Thyroid gland (tissue), 4 donors: Measurements from ENCODE around the gene CDC42BPA. TPM values are rescaled to one million over a fixed set of nuclear protein-coding genes. Genes with fewer than 3 reads are reported as not detected.
"Not testable (repeated sequence)": the region's sequence is repeated elsewhere in the genome, so short reads cannot be mapped to it uniquely, and the experiment has no call there.

Source experiments
- DNase-seq, 2 donors: peaks; one replicate each; pipeline ENCODE4 v3.0.0-alpha.2; 2019
- H3K27ac ChIP-seq, 3 donors: fragments of 200-600 bp; sonication (generic); 1 replicate in 2 of 3; 2 replicates in 1 of 3; pipeline ENCODE4 v1.5.1; 2016 to 2019; ENCODE audit warnings: mild to moderate bottlenecking in 1 of 3, moderate library complexity in 1 of 3
- H3K27me3 ChIP-seq: fragments of 200-600 bp; sonication (generic); one replicate; pipeline ENCODE4 v1.5.1; 2019
- H3K36me3 ChIP-seq, 2 donors: fragments of 200-600 bp; sonication (generic); one replicate each; pipeline ENCODE4 v1.5.1; 2016 to 2019
- H3K4me1 ChIP-seq, 2 donors: fragments of 200-600 bp; sonication (generic); one replicate each; pipeline ENCODE4 v1.5.1; 2017 to 2019
- H3K4me3 ChIP-seq, 3 donors: fragments of 200-600 bp; sonication (generic); replicated peaks in 1 of 3; 1 replicate in 2 of 3; 2 replicates in 1 of 3; pipeline ENCODE4 v1.5.1; 2016; ENCODE audit warnings: mild to moderate bottlenecking in 1 of 3
- H3K9me3 ChIP-seq: fragments of 200-600 bp; sonication (generic); one replicate; pipeline ENCODE4 v1.5.1; 2017
- POLR2A ChIP-seq, 2 donors: fragments of 450-650 bp; IDR thresholded peaks; one replicate each; pipeline ENCODE4 v1.6.1; 2017; ENCODE audit warnings: antibody characterized with exemption in 2 of 2, mild to moderate bottlenecking in 2 of 2, moderate library complexity in 1 of 2
- WGBS, 2 donors: methylation state at CpG; one replicate each; pipeline ENCODE4 v1.1.5; 2017; 5-methylcytosine and 5-hydroxymethylcytosine counted together
- intact Hi-C: fragments of 100-400 bp; cut with DNase I; formaldehyde crosslinking; loops from one replicate; pipeline ENCODE4 v1.15.1; 2023
- total RNA-seq, 4 donors: library from RNA; depleted of rRNA; stranded (reverse); fragments of >200 nt; gene quantifications; one replicate each; pipeline ENCODE4 v1.2.3, GENCODE V29; 2016
- TF ChIP-seq, protein P1 (sequence below), 6 experiments: fragments of 200-600 bp in 3 of 6; fragments of 450-650 bp in 3 of 6; sonication (generic) in 3 of 6; IDR thresholded peaks; one replicate each; pipeline ENCODE4 v1.5.1; 2016 to 2019; ENCODE audit warnings: antibody characterized with exemption in 6 of 6, mild to moderate bottlenecking in 2 of 6, inconsistent platforms in 1 of 6, moderate library complexity in 1 of 6

The CDC42BPA gene
- total RNA-seq, 4 donors from 2014 or later = 25.0 to 50.0 (median 30.5) TPM

DNA sequence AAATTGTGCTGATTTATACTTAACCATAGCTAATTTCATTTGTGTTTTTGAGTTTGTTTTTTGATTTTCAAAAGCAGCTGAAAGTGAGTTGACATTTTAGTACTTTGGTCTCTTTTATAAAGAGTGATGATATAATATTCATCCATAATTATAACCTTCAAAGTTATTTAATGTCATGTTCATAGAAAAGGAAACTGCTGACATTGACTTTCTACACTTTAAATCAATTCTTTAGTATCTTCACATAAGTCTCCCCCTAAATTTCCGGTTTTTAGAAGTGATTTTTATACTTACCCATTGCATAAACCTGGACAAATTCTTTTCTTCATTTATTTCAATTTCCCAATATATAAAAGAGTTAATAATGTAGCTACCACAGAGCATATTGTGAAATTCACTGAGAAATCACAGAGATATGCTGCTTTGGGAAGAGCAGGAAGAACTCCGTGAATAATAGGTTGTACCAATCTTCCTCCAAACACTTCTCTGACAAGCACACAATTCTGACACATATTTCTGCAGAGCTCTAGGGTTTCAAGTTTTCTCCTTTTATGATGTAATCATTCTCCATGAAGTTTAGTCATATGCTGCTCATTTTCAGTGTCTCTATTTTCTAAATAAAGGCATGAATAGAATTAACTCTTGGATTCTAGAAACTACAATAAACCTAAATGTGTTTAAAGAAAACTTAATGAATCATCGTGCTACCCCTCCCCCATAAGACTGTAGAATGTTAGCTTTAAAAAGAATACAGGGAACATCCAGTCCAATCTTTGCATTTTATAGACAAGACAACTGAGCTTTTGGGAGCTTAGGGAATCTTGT lies 25.6 kb upstream of the CDC42BPA start:
- H3K27ac ChIP-seq = no peak overlapping the region
- no peak for TF ChIP-seq POLR2A (IDR thresholded peaks at IDR 0.05)
- TF ChIP-seq, protein P1, sequence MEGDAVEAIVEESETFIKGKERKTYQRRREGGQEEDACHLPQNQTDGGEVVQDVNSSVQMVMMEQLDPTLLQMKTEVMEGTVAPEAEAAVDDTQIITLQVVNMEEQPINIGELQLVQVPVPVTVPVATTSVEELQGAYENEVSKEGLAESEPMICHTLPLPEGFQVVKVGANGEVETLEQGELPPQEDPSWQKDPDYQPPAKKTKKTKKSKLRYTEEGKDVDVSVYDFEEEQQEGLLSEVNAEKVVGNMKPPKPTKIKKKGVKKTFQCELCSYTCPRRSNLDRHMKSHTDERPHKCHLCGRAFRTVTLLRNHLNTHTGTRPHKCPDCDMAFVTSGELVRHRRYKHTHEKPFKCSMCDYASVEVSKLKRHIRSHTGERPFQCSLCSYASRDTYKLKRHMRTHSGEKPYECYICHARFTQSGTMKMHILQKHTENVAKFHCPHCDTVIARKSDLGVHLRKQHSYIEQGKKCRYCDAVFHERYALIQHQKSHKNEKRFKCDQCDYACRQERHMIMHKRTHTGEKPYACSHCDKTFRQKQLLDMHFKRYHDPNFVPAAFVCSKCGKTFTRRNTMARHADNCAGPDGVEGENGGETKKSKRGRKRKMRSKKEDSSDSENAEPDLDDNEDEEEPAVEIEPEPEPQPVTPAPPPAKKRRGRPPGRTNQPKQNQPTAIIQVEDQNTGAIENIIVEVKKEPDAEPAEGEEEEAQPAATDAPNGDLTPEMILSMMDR (IDR thresholded peaks at IDR 0.05) = no peak
- 45 to 49% methylated on average over 3 of the region's 3 CpGs for WGBS, 2 donors
- no peaks in the 10 kb centered on the region for H3K9me3 ChIP-seq
- no peak overlapping the region for H3K4me3 ChIP-seq
- no peaks in the 10 kb centered on the region for H3K36me3 ChIP-seq
- no peaks in the 10 kb centered on the region for H3K27me3 ChIP-seq
- no peaks in the 10 kb centered on the region for H3K4me1 ChIP-seq
- DNase-seq = no peak
- intact Hi-C loops = no loop called here

DNA sequence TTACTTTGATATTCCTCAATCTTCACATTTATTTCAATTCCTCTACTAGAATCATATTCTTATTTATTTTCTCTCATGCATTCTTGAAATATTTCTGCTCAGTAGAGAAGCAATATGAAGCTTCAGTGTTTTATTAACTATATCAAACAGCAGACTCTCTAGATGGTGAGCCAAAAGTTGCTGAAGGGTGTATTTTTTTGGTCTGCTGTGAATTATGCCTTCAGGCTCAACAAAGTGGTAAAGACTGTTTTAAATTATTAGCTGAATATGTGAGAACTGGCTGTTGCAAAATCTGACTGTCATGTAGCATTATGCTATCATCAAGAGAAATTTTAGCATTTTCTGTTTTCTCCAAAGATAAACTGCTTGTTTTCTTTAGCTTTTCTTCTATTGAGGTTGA lies 24.9 kb upstream of the CDC42BPA start:
- H3K27me3 ChIP-seq = no peaks in the 10 kb centered on the region
- no peak for DNase-seq
- no peaks in the 10 kb centered on the region for H3K9me3 ChIP-seq
- H3K4me3 ChIP-seq = no peak overlapping the region
- H3K4me1 ChIP-seq = no peaks in the 10 kb centered on the region
- H3K27ac ChIP-seq = no peak overlapping the region
- H3K36me3 ChIP-seq = no peaks in the 10 kb centered on the region
- TF ChIP-seq, protein P1 (IDR thresholded peaks at IDR 0.05) = no peak
- TF ChIP-seq POLR2A (IDR thresholded peaks at IDR 0.05) = no peak
- intact Hi-C loops = no loop called here

DNA sequence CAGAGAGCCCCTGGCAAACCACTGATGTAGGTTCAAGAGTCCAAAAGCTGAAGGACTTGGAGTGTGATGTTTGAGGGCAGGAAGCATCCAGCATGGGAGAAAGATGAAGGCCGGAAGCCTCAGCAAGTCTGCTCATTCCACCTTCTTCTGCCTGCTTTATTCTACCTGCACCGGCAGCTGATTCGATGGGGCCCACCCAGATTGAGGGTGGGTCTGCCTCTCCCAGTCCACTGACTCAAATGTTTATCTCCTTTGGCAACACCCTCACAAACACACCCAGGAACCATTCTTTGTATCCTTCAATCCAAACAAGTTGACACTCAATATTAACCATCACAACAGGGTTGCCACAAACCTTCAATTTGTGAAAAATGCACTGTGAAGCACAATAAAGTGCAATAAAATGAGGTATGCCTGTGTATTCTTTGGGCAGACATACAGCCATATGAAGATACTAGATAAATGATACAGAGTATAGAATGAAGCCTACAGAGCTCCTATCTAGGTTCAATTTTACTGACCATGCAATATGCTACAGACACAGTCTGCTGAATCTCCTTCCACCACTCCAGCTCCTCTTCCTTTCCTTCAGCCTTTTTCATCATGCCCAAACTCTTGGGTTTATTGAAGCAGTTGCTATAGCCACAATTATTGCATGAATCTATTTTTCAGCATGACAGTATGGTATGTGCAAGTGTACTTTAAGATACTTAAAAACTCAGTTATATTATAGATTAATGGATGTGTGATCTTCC lies 24.0 kb upstream of the CDC42BPA start:
- no peaks in the 10 kb centered on the region for H3K27me3 ChIP-seq
- intact Hi-C loops = no loop called here
- H3K4me1 ChIP-seq = no peaks in the 10 kb centered on the region
- no peak for DNase-seq
- WGBS, 2 donors = 95 to 97% methylated on average over 3 of the region's 3 CpGs
- no peak overlapping the region for H3K4me3 ChIP-seq
- no peaks in the 10 kb centered on the region for H3K9me3 ChIP-seq
- no peak overlapping the region for H3K27ac ChIP-seq
- no peaks in the 10 kb centered on the region for H3K36me3 ChIP-seq
- no peak for TF ChIP-seq POLR2A (IDR thresholded peaks at IDR 0.05)
- TF ChIP-seq, protein P1 (IDR thresholded peaks at IDR 0.05) = no peak

DNA sequence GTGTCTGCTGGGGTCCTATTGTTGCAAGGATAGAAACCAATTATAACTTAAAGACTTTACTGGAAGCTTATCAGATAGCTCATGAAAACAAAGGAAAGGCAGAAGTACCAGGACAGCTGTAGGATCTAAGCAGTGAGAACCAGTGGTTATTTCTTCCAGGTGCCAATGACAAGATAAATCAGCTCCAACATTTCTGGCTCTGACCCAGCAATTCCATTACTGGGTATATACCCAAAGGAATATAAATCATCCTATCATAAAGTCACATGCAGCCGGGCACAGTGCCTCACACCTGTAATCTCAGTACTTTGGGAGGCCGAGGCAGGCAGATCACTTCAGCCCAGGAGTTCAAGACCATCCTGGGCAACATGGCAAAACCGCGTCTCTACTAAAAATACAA lies 17.8 kb upstream of the CDC42BPA start:
- H3K36me3 ChIP-seq, H3K4me3 ChIP-seq, H3K27ac ChIP-seq, H3K4me1 ChIP-seq, H3K9me3 ChIP-seq, H3K27me3 ChIP-seq, DNase-seq, intact Hi-C loops: not testable (repeated sequence)
- 91 to 93% methylated on average over 4 of the region's 4 CpGs for WGBS, 2 donors

DNA sequence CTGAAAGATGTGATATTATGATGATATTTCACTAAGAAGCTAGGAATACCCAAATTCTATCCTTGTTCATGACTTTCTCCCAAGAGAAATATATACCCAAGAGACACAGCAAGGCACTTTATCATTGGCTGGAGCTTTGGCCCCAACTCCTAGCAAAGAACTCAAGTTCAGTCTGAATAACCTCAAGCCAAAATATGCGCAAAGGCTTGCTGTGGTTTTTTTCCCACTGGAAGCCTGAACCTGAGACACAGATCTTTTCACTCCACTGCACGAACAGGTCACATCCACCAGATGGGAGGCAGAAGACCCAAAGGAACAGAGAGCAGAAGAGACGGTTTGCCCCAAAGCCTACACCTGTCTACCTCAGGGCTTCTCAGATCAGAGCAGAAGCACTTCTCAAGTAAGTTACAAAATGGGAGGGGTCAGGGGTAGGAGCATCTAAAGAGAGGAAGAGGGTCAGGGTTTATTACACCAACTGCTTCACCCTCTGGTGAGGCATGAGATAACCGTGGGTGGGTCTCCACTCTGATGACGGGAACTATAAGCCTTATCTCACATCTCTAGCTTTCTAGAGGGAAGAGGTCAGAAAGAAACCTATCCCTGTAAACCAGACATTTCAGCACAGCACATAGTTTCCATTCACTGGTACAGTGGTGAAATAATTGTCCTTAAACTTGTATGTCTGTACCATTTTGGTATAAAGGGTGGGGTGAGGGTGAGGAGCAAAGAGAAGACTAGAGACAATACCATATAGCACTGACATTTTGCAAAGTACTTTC lies 17.1 kb upstream of the CDC42BPA start:
- Histone ChIP-seq H3K4me3 (no peak overlapping the region), H3K27me3 (no peaks in the 10 kb centered on the region), H3K9me3 (no peaks in the 10 kb centered on the region), H3K27ac (no peak overlapping the region), H3K4me1 (no peaks in the 10 kb centered on the region), H3K36me3 (no peaks in the 10 kb centered on the region)
- TF ChIP-seq, protein P1 (IDR thresholded peaks at IDR 0.05) = no peak
- TF ChIP-seq POLR2A (IDR thresholded peaks at IDR 0.05) = no peak
- WGBS, 2 donors = 89 to 90% methylated on average over 5 of the region's 5 CpGs
- intact Hi-C loops = no loop called here
- no peak for DNase-seq
